HCT116 (cell line): Measurements from ENCODE around the gene HPN.
"Not testable (repeated sequence)": the region's sequence is repeated elsewhere in the genome, so short reads cannot be mapped to it uniquely, and the experiment has no call there.

ENCODE experiments used
- ELF1 ChIP-seq: IDR thresholded peaks from 2 replicates; pipeline ENCODE4 v1.6.1; 2012; ENCODE audit warnings: low read depth, borderline replicate concordance
- EZH2 ChIP-seq: fragments of 200-600 bp; sonication (generic); IDR thresholded peaks from 2 replicates; pipeline ENCODE4 v1.6.1; 2017; ENCODE audit warnings: antibody characterized with exemption, mixed run types
- EZH2phosphoT487 ChIP-seq: fragments of 200-600 bp; IDR thresholded peaks from 2 replicates; pipeline ENCODE4 v1.6.1; 2018; ENCODE audit warnings: antibody characterized with exemption, borderline replicate concordance
- JUND ChIP-seq: IDR thresholded peaks from 2 replicates; pipeline ENCODE4 v1.6.1; 2012
- SP1 ChIP-seq: IDR thresholded peaks from 2 replicates; pipeline ENCODE4 v1.6.1; 2012; ENCODE audit warnings: low read depth
- TCF7L2 ChIP-seq: IDR thresholded peaks from 2 replicates; pipeline ENCODE4 v1.7.0; 2011; ENCODE audit warnings: borderline replicate concordance, inconsistent platforms; ENCODE audit not compliant: insufficient read depth, insufficient read length; ENCODE audit errors: extremely low read depth
- YY1 ChIP-seq: IDR thresholded peaks from 2 replicates; pipeline ENCODE4 v1.6.1; 2011; ENCODE audit warnings: low read length, low read depth, moderate library complexity, mild to moderate bottlenecking; ENCODE audit not compliant: insufficient replicate concordance; ENCODE audit errors: extremely low read depth
- ZFX ChIP-seq: fragments of 450-650 bp; IDR thresholded peaks from 2 replicates; pipeline ENCODE4 v1.6.1; 2017
- TF ChIP-seq, protein P1 (sequence below), 3 experiments: fragments of 200-600 bp in 1 of 3; sonication (generic) in 1 of 3; IDR thresholded peaks in 2 of 3; conservative IDR thresholded peaks in 1 of 3; 2 replicates each; pipeline ENCODE4 v1.5.1; 2012 to 2017; ENCODE audit warnings: low read depth in 2 of 3, low read length in 2 of 3, antibody characterized with exemption in 1 of 3, borderline replicate concordance in 1 of 3, control low read depth in 1 of 3, mild to moderate bottlenecking in 1 of 3, mixed read lengths in 1 of 3, mixed run types in 1 of 3, moderate library complexity in 1 of 3; ENCODE audit not compliant: insufficient read depth in 1 of 3
- TF ChIP-seq, protein P2 (sequence below): IDR thresholded peaks from 2 replicates; pipeline ENCODE4 v1.6.1; 2012
- TF ChIP-seq, protein P3 (sequence below): IDR thresholded peaks from 2 replicates; pipeline ENCODE4 v1.6.1; 2012; ENCODE audit warnings: low read depth

DNA sequence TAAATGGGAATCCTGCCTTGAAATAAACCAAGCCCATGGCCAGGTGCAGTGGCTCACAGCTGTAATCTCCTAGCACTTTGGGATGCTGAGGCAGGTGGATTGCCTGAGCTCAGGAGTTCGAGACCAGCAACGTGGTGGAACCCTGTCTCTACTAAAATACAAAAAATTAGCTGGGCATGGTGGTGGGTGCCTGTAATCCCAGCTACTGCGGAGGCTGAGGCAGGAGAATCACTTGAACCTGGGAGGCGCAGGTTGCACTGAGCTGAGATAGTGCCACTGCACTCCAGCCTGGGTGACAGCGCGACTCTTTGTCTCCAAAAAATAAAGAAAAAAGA, 35.5 kb upstream of the HPN start:
- TF ChIP-seq ZFX, EZH2, EZH2phosphoT487, SP1, YY1, JUND, ELF1, TCF7L2: not testable (repeated sequence)
- TF ChIP-seq, protein P1, sequence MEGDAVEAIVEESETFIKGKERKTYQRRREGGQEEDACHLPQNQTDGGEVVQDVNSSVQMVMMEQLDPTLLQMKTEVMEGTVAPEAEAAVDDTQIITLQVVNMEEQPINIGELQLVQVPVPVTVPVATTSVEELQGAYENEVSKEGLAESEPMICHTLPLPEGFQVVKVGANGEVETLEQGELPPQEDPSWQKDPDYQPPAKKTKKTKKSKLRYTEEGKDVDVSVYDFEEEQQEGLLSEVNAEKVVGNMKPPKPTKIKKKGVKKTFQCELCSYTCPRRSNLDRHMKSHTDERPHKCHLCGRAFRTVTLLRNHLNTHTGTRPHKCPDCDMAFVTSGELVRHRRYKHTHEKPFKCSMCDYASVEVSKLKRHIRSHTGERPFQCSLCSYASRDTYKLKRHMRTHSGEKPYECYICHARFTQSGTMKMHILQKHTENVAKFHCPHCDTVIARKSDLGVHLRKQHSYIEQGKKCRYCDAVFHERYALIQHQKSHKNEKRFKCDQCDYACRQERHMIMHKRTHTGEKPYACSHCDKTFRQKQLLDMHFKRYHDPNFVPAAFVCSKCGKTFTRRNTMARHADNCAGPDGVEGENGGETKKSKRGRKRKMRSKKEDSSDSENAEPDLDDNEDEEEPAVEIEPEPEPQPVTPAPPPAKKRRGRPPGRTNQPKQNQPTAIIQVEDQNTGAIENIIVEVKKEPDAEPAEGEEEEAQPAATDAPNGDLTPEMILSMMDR (IDR thresholded peaks at IDR 0.05 in 2 of 3, conservative IDR thresholded peaks at IDR 0.05 in 1 of 3; ENCODE audit: borderline replicate concordance in 1 of 3, insufficient read depth in 1 of 3, low read depth in 2 of 3, low read length in 2 of 3), result not testable (repeated sequence)
- TF ChIP-seq, protein P2, sequence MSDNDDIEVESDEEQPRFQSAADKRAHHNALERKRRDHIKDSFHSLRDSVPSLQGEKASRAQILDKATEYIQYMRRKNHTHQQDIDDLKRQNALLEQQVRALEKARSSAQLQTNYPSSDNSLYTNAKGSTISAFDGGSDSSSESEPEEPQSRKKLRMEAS, result not testable (repeated sequence)
- TF ChIP-seq, protein P3, sequence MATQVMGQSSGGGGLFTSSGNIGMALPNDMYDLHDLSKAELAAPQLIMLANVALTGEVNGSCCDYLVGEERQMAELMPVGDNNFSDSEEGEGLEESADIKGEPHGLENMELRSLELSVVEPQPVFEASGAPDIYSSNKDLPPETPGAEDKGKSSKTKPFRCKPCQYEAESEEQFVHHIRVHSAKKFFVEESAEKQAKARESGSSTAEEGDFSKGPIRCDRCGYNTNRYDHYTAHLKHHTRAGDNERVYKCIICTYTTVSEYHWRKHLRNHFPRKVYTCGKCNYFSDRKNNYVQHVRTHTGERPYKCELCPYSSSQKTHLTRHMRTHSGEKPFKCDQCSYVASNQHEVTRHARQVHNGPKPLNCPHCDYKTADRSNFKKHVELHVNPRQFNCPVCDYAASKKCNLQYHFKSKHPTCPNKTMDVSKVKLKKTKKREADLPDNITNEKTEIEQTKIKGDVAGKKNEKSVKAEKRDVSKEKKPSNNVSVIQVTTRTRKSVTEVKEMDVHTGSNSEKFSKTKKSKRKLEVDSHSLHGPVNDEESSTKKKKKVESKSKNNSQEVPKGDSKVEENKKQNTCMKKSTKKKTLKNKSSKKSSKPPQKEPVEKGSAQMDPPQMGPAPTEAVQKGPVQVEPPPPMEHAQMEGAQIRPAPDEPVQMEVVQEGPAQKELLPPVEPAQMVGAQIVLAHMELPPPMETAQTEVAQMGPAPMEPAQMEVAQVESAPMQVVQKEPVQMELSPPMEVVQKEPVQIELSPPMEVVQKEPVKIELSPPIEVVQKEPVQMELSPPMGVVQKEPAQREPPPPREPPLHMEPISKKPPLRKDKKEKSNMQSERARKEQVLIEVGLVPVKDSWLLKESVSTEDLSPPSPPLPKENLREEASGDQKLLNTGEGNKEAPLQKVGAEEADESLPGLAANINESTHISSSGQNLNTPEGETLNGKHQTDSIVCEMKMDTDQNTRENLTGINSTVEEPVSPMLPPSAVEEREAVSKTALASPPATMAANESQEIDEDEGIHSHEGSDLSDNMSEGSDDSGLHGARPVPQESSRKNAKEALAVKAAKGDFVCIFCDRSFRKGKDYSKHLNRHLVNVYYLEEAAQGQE, result not testable (repeated sequence)
